HG03457 (cell line): Measurements from ENCODE around the gene GPR17.

Experiments used
- ATAC-seq: cut with Tn5 transposase; IDR thresholded peaks from one replicate; pipeline ENCODE4 v1.9.1; 2021; ENCODE audit warnings: moderate number of reproducible peaks; ENCODE audit not compliant: unreplicated experiment

GPR17 gene

DNA sequence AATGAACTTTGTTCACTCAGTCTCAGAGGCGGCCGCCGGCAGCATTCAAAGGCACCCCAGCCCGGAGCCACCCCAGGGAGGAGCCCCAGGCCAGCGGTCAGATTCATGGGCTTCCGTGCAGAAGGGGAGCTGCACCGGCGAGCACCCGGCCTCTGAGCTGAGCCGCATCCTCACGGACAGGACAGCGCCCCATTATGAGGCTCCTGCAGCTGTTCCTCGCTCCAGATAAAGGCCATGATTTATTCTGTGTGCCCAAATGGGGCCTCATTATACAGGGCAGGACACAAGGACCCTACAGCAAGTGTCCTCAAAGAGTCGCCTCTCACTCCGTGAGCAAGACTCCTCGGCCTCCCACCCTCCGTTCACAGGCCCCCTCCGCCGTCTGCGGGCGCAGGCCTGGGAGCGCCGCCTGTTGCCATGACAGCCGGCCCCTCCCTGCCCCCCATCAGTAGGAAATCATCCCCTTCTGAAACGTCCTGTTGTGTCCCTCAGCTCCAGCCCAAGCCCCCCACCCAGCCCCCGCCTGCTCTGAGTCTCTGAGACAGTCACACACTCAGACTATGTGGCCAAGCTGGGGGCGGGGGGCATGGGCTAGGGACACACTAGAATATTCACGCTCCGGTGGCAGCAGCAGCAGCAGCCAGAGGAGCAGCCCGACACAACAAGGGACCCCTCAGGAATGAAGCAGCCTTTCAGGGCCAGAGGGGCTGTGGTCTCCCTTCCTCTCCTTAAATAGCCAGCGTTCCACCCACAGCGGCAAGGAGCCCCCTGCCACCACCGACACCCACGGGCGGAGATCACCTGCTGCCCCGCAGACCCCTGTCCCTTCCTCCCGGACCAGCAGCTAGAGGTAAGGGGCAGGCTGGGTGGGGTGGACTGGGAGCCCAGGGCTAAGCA, at the start of gene GPR17:
GPR17 (plus strand) TSS at position 759 of the 897 bp plus-strand sequence. CDS start 4,583 bp downstream, outside the sequence.
- ATAC-seq = no peak

- ATAC-seq = no peak
Observed at GRCh38 chr2:127596311-127597045, 49.5 kb upstream of the GPR17 start.

- ATAC-seq = no peak
Observed at GRCh38 chr2:127597046-127597983, 48.6 kb upstream of the GPR17 start.

GRCh38 chr2:127597984-127598380, 48.0 kb upstream of the GPR17 start:
- no peak for ATAC-seq

DNA sequence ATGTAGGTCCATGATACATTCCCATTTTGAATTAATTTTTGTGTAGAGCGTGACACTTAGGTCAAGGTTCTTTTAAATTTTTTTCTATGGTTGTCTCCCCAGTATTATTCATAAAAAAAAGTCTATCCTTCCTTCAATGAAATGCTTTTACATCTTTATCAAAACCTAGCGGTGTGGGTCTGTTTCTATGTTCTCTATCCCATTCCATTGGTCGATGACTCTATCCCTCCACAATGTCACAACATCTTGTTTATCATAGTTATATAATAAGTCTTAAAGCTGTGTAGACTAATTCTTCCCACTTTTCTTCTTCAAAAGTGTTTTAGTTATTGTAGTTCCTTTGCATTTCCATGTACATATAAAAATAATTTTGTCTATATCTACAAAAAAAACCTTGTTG, 47.2 kb upstream of the GPR17 start:
- no peak for ATAC-seq

GRCh38 chr2:127599211-127599610, 46.7 kb upstream of the GPR17 start:
- no peak for ATAC-seq

DNA sequence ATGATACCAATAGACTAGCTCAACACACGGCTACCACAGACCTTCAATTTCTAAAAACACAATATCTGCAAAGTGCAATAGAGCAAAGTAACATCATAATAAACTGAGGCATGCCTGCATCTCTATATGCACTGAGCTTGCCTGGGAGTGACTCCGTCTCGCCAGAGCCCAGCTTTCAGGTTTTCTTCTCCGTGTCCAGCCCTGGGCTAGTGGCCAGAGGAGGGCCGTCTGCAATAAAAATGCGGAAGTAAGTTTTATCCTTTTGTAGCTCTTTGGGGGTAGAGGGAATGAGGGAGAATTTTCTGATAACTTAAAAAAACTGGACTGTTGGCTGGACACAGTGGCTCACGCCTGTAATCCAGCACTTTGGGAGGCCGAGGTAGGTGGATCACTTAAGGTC, 41.0 kb upstream of the GPR17 start:
- ATAC-seq = no peak

GRCh38 chr2:127605691-127606263, 40.2 kb upstream of the GPR17 start:
- no peak for ATAC-seq

DNA sequence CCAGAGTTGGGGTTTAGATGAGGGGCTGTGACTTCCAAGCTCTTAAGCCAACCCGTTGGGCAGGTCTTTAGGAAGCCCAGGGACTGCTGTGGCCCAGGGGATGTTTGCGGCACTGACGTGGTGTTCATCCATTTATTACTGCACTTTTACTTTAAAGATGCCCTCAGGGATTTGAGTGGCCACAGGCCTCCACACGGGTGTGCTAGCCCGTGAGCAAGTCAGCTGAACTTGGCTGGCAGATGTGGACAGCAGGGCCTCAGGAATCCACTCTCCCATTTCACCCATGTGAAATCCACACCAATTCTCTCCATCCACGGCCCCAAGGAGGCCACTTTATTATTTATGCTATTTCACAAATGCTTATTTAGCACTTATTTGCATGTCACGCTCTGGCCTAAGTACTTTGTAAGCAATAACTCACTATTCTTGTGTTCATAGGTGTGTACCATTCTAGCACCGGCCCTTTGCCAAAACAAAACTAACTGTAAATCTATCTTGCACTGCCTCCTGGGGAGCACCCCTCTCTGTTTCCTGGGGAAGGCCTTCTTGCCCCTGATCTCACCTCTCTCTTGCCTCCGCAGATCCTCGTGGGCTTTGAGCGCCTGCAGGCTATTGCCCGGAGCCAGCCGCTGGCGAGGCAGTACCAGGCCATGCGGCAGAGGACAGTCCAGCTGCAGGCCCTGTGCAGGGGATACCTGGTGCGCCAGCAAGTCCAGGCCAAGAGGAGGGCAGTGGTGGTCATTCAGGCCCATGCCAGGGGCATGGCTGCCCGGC, 39.1 kb upstream of the GPR17 start:
- ATAC-seq = no peak

DNA sequence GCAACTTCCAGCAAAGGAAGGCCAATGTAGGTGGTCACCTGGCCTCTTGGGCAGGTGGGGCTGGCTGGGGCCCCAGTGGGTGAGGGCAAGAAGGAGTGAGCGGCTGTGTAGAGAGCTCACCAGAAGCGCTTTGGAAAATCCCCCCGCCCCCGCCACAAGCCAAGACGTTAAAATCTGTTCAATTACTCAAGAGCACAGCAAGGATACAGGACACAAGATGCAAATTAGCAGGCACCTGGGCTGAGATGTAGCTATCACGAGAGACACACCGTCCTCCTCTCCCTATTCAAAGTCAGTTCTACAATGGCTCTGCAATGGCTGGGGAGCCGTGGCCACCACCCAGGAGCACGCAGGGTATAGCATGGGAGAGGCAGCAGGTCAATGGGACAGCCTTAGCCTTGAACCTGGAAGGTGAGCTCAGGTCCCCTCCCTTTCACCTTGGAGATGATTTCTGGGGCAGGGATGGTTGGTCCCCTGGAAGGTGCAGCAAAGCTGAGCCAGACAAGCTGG, 38.5 kb upstream of the GPR17 start:
- ATAC-seq = no peak

GRCh38 chr2:127608061-127609030, 37.6 kb upstream of the GPR17 start:
- ATAC-seq = no peak

DNA sequence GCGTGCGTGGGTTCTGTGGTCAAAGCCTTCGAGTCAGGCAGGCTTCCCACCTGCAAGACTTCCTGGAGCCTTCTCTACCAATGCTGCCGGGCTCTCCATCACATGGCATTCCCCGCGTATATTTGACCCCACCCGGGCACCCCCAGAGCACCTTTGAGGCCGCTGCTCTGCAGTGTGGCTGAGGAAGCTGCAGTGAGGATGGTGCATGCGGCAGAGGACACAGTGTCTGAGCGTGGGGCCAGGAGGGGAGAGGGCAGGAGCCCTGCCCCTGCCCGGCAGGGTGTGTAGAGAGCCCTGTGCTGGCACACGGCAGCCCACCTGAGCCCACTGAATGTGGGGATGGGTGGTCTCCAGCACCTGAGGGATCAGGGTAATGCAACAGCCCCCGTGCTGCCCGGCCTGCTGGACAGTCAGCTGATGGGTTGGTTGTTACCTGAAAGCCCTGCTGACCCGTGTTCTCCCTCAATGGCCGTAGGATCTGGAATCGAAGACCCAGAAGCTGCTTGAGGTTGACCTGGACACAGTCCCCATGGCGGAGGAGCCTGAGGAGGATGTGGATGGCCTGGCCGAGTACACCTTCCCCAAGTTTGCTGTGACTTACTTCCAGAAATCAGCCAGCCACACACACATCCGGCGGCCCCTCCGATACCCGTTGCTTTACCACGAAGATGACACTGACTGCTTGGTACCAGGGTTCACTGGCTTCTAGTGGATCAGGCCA, 36.8 kb upstream of the GPR17 start:
- no peak for ATAC-seq

DNA sequence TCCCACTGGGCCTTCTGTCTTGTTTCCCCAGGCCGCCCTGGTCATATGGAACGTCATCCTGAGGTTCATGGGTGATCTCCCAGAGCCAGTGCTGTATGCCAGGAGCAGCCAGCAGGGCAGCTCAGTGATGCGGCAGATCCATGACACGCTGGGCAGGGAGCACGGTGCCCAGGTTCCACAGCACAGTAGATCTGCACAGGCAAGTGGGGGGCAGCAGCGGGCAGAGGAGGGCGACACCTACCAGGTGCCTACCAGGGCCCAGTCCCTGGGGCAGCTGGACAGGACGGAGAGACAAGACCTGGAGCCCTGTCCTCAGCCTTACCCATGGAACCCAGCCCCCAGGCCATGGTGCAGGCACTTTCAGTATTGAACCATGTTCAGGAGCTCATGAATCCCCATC, 36.1 kb upstream of the GPR17 start:
- no peak for ATAC-seq

DNA sequence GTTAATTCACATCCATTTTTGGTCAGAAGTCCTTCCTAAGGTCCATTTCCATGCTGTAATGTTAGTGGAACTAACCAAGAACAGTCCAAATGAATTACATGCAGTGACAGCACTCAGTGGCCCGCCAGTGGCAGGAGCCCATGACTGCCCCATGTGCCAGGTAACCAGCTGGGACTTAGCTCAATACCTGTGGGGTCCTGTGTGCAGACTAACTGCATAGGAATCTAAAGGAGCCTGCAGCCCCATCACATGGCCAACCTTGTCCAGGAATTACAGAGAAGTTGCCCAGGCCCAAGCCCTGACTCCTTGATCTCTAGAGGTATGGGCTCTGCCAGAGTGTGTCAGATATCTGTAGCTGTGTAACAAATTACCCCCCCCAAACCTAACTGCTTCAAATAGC, 35.4 kb upstream of the GPR17 start:
- no peak for ATAC-seq

GRCh38 chr2:127611076-127611925, 34.7 kb upstream of the GPR17 start:
- no peak for ATAC-seq

DNA sequence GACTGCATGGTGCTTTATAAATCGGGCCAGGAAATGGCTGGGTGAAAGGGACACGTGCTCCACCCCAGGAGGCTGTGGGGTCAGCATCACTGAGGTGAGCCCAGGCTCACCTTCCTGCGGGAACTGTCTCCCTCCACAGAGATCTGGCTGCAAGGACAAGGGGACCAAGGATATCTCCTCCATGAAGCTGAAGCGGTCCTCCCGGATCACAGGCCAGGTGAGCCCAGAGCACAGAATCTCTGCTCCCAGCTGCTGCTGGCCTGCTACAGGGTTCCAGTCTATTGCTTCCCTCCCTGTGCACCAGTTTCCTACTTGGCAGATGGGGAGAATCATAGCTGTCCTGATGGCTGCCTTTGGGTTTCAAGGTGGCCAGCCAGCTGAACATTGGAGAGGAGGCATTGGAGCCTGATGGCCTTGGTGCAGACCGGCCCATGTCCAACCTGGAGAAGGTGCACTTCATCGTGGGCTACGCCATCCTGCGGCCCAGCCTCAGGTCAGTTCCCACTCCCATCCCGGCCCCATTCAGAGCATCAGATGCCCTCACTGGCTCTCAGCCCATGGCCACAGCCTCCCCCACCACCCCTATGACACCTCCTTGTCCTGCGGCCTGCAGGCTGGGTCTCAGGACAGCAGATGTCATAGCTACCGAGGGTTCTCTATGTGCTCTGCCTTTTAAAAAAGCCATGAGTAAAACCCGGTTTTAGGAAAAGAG, 33.7 kb upstream of the GPR17 start:
- ATAC-seq = no peak
